Measurements from ENCODE around the gene HP.

Gene HP

GRCh38 chr16:72022127-72022526 is 32.2 kb upstream of the HP start:
- H3K4me3 ChIP-seq (ENCODE audit: low read depth in 1 of 2, low read length in 1 of 2), result no peak overlapping the region
- H3K36me3 ChIP-seq, result peaks cover 22% of the 10 kb centered on the region
- no peaks in the 10 kb centered on the region for H3K9me3 ChIP-seq
- H3K27ac ChIP-seq, result no peak overlapping the region
- H3K4me1 ChIP-seq (ENCODE audit: control insufficient read depth in 1 of 2, insufficient read depth in 1 of 2, low read depth in 1 of 2, low read length in 1 of 2), result peaks cover 0 to 5% of the 10 kb centered on the region in 2 experiments
- H3K27me3 ChIP-seq, result no peaks in the 10 kb centered on the region
- TF ChIP-seq CTCF (IDR thresholded peaks at IDR 0.05), result no peak

GRCh38 chr16:72023962-72024361 is 30.3 kb upstream of the HP start:
- no peaks in the 10 kb centered on the region for H3K9me3 ChIP-seq
- no peak for TF ChIP-seq CTCF (IDR thresholded peaks at IDR 0.05)
- H3K27ac ChIP-seq, result no peak overlapping the region
- no peaks in the 10 kb centered on the region for H3K4me1 ChIP-seq (ENCODE audit: control insufficient read depth in 1 of 2, insufficient read depth in 1 of 2, low read depth in 1 of 2, low read length in 1 of 2)
- H3K4me3 ChIP-seq (ENCODE audit: low read depth in 1 of 2, low read length in 1 of 2), result no peak overlapping the region
- H3K27me3 ChIP-seq, result no peaks in the 10 kb centered on the region
- peaks cover 22% of the 10 kb centered on the region for H3K36me3 ChIP-seq

GRCh38 chr16:72024862-72025382 is 29.4 kb upstream of the HP start:
- no peak for TF ChIP-seq CTCF (IDR thresholded peaks at IDR 0.05)
- peaks cover 1 to 2% of the 10 kb centered on the region in 2 experiments for H3K4me1 ChIP-seq (ENCODE audit: control insufficient read depth in 1 of 2, insufficient read depth in 1 of 2, low read depth in 1 of 2, low read length in 1 of 2)
- H3K27me3 ChIP-seq, result no peaks in the 10 kb centered on the region
- peaks cover 22% of the 10 kb centered on the region for H3K36me3 ChIP-seq
- H3K4me3 ChIP-seq (ENCODE audit: low read depth in 1 of 2, low read length in 1 of 2), result no peak overlapping the region
- H3K9me3 ChIP-seq, result no peaks in the 10 kb centered on the region
- H3K27ac ChIP-seq, result no peak overlapping the region

GRCh38 chr16:72025404-72026114 is 28.7 kb upstream of the HP start:
- H3K9me3 ChIP-seq, result no peaks in the 10 kb centered on the region
- H3K27me3 ChIP-seq, result no peaks in the 10 kb centered on the region
- H3K27ac ChIP-seq, result no peak overlapping the region
- peaks cover 22% of the 10 kb centered on the region for H3K36me3 ChIP-seq
- no peak for TF ChIP-seq CTCF (IDR thresholded peaks at IDR 0.05)
- H3K4me3 ChIP-seq (ENCODE audit: low read depth in 1 of 2, low read length in 1 of 2), result no peak overlapping the region
- H3K4me1 ChIP-seq (ENCODE audit: control insufficient read depth in 1 of 2, insufficient read depth in 1 of 2, low read depth in 1 of 2, low read length in 1 of 2), result peaks cover 4 to 6% of the 10 kb centered on the region in 2 experiments

GRCh38 chr16:72027669-72028378 is 26.5 kb upstream of the HP start:
- H3K4me3 ChIP-seq (ENCODE audit: low read depth in 1 of 2, low read length in 1 of 2), result no peak overlapping the region

More at GRCh38 chr16:72027669-72028378, 26.5 kb upstream of the HP start:
- H3K36me3 ChIP-seq, result peaks cover 18% of the 10 kb centered on the region
- no peaks in the 10 kb centered on the region for H3K27me3 ChIP-seq
- no peak overlapping the region for H3K27ac ChIP-seq
- no peaks in the 10 kb centered on the region for H3K9me3 ChIP-seq
- peaks cover 4 to 6% of the 10 kb centered on the region in 2 experiments for H3K4me1 ChIP-seq (ENCODE audit: control insufficient read depth in 1 of 2, insufficient read depth in 1 of 2, low read depth in 1 of 2, low read length in 1 of 2)
- no peak for TF ChIP-seq CTCF (IDR thresholded peaks at IDR 0.05)
